Lung (tissue), 12 donors: ENCODE results near the gene GNG7. TPM values are rescaled to one million over a fixed set of nuclear protein-coding genes. Genes with fewer than 3 reads are reported as not detected.

Experiments used
- ATAC-seq: fragments of 200-7000 bp; cut with Tn5 transposase; one replicate; pipeline ENCODE4 v1.9.1; 2020; ENCODE audit warnings: moderate number of reproducible peaks; ENCODE audit not compliant: insufficient read depth, low FRiP score
- DNase-seq, 3 donors: peaks; one replicate each; pipeline ENCODE4 v3.0.0-alpha.2; 2013 to 2017
- H3K27ac ChIP-seq, 2 donors: one replicate each; pipeline ENCODE4 v1.5.1; 2013; ENCODE audit warnings: mild to moderate bottlenecking in 2 of 2, moderate library complexity in 2 of 2, control low read depth in 1 of 2, inconsistent platforms in 1 of 2, low read depth in 1 of 2, low read length in 1 of 2
- H3K27me3 ChIP-seq, 3 donors: one replicate each; pipeline ENCODE4 v1.5.1; 2013; ENCODE audit warnings: low read length in 2 of 3; ENCODE audit not compliant: control insufficient read depth in 3 of 3, insufficient read depth in 3 of 3
- H3K36me3 ChIP-seq, 4 donors: one replicate each; pipeline ENCODE4 v1.5.1; 2013; ENCODE audit warnings: low read length in 4 of 4, mild to moderate bottlenecking in 1 of 4, moderate library complexity in 1 of 4; ENCODE audit not compliant: control insufficient read depth in 4 of 4, insufficient read depth in 4 of 4
- H3K4me1 ChIP-seq, 5 donors: one replicate each; pipeline ENCODE4 v1.5.1; 2013; ENCODE audit warnings: low read length in 5 of 5, mild to moderate bottlenecking in 2 of 5, moderate library complexity in 1 of 5; ENCODE audit not compliant: control insufficient read depth in 5 of 5, insufficient read depth in 5 of 5
- H3K4me3 ChIP-seq: one replicate; pipeline ENCODE4 v1.5.1; 2013; ENCODE audit warnings: mild to moderate bottlenecking, control low read depth, moderate library complexity
- H3K9ac ChIP-seq, 2 donors: one replicate each; pipeline ENCODE4 v1.5.1; 2013; ENCODE audit warnings: low read length in 2 of 2, control low read depth in 1 of 2; ENCODE audit not compliant: insufficient read depth in 1 of 2
- H3K9me3 ChIP-seq, 4 donors: one replicate each; pipeline ENCODE4 v1.5.1; 2013; ENCODE audit warnings: low read length in 3 of 4, mild to moderate bottlenecking in 1 of 4, moderate library complexity in 1 of 4; ENCODE audit not compliant: control insufficient read depth in 4 of 4, insufficient read depth in 3 of 4
- WGBS, 2 donors: extraction: QIAGEN DNeasy Blood & Tissue Kit; methylation state at CpG; one replicate each; pipeline ENCODE4 v1.1.7; 2013; 5-methylcytosine and 5-hydroxymethylcytosine counted together
- polyA plus RNA-seq, 2 donors: library from polyadenylated mRNA; stranded (reverse); fragments of 200-250 nt; gene quantifications; one replicate each; pipeline ENCODE4 v1.2.1, GENCODE V29; 2013
- total RNA-seq, 2 donors: library from RNA; depleted of rRNA in 1 of 2; stranded (reverse); fragments of >200 nt in 1 of 2; gene quantifications; one replicate each; pipeline ENCODE4 v1.2.1, GENCODE V29; 2014 to 2021
- TF ChIP-seq, protein P1 (sequence below): IDR thresholded peaks from 2 replicates; pipeline ENCODE4 v1.5.1; 2012; ENCODE audit warnings: mild to moderate bottlenecking; ENCODE audit errors: control extremely low read depth, extremely low read depth
- donor health status: control.
- donor health status: control.
- donor health status: Bipolar disorder and iron deficiency.
- donor health status: healthy.
- donor health status: DM: yes; HTN: yes; CAD: no.

Gene GNG7
- total and polyA plus RNA-seq, 4 donors: 1.6 to 4.5 (median 2.8) TPM

DNA sequence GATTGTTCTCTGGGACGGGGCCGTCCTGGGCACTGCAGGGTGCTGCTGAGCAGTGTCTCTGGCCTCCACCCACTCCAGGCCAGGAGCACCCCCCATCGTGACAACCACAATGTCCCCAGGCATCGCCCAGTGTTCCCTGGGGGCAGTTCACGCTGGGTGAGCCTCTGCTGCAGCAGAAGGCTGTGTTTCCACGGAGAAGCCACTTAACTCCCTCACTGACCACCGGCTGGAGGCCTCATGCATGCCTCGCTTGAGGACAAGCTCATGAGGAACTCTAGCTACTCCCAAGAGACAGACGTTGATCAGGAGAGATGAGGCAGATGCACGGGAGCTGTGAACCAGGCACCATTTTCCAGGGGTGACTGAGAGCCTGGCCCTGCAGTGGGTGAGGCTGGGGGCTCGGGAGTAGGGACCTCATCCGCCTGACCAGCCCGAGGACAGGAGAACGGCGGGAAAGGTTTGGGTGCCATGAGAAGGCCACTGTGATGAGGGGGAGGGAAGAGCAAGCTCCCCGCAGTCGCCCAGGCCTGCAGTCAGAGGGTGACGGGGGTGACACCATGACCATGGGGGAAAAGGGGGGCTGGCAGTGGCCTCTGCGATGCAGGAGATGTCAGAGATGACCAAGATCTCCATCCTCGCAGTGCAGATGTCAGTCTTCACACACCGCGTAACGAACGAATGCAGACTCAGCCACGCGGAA, 32.2 kb upstream of the GNG7 start:
- H3K4me1 ChIP-seq: peaks cover 0 to 6% (median 3%) of the 10 kb centered on the region in 5 donors
- H3K4me3 ChIP-seq: no peak overlapping the region
- 91 to 92% methylated on average over 26 of the region's 26 CpGs for WGBS, 2 donors
- ATAC-seq: no peak
- no peak overlapping the region for H3K9ac ChIP-seq
- TF ChIP-seq, protein P1, sequence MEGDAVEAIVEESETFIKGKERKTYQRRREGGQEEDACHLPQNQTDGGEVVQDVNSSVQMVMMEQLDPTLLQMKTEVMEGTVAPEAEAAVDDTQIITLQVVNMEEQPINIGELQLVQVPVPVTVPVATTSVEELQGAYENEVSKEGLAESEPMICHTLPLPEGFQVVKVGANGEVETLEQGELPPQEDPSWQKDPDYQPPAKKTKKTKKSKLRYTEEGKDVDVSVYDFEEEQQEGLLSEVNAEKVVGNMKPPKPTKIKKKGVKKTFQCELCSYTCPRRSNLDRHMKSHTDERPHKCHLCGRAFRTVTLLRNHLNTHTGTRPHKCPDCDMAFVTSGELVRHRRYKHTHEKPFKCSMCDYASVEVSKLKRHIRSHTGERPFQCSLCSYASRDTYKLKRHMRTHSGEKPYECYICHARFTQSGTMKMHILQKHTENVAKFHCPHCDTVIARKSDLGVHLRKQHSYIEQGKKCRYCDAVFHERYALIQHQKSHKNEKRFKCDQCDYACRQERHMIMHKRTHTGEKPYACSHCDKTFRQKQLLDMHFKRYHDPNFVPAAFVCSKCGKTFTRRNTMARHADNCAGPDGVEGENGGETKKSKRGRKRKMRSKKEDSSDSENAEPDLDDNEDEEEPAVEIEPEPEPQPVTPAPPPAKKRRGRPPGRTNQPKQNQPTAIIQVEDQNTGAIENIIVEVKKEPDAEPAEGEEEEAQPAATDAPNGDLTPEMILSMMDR: no peak
- no peaks in the 10 kb centered on the region for H3K27me3 ChIP-seq
- peaks cover 0 to 4% (median 1%) of the 10 kb centered on the region in 4 donors for H3K9me3 ChIP-seq
- no peak for DNase-seq
- no peak overlapping the region for H3K27ac ChIP-seq
- H3K36me3 ChIP-seq: peaks cover 0 to 35% (median 15%) of the 10 kb centered on the region in 4 donors

DNA sequence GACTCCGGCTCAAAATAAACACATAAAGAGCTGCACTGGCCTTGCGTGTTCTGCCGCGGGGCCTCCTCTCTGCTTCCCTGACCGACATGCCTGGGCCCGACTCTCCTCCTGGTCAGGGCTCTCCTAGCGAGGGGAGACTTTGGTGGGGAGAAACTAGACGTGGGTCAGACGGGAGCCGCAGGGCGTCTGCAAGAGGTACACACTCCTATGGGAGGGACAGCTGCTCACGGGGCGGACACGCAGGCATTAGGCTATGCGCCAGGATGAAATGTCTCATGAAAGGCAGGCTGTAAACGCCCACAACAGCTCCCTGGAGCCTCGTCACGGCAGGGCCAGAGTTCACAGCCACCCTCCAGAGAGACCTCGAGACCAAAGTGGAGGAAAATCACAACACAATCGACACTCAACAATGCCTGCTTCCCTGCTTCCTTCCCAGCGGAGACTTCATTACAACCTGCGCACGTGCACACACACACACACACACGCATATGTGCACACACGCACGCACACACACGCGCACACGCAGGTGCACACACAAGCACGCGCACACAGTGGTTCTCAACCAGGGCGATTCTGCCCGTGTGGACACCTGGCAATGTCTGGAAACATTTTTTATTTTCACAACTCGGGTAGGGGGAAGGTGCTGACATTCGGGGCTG, 31.6 kb upstream of the GNG7 start:
- TF ChIP-seq, protein P1: no peak
- 88 to 92% methylated on average over 35 of the region's 35 CpGs for WGBS, 2 donors
- Histone ChIP-seq H3K9ac (no peak overlapping the region), H3K36me3 (peaks cover 0 to 35% (median 15%) of the 10 kb centered on the region in 4 donors), H3K4me3 (no peak overlapping the region), H3K4me1 (peaks cover 0 to 2% (median 1%) of the 10 kb centered on the region in 5 donors), H3K27ac (no peak overlapping the region), H3K9me3 (peaks cover 0 to 4% (median 1%) of the 10 kb centered on the region in 4 donors), H3K27me3 (no peaks in the 10 kb centered on the region)
- DNase-seq (no peak), ATAC-seq (no peak)

DNA sequence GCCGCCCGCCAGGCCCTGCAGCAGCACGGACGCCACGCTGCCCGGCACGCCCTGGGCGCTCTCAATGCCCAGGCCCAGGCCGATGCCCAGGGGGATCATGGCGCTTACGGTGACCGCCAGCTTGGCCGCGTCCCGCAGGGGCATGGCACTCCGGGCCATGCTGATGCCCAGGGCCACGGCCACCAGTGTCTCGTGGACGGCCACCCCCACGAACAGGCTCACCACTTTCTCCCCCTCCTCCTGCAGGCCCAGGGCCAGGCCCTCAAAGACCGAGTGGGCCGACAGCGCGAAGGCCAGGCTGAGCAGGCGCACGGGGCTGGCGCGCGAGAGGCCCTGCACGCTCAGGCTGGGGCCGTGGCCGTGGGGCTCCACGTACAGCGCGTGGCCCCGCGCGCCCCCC, 30.4 kb upstream of the GNG7 start:
- H3K9ac ChIP-seq: no peak overlapping the region
- H3K27me3 ChIP-seq: no peaks in the 10 kb centered on the region
- H3K4me3 ChIP-seq: no peak overlapping the region
- TF ChIP-seq, protein P1: no peak
- peaks cover 0 to 35% (median 15%) of the 10 kb centered on the region in 4 donors for H3K36me3 ChIP-seq
- H3K9me3 ChIP-seq: peaks cover 0 to 4% (median 1%) of the 10 kb centered on the region in 4 donors
- WGBS, 2 donors: 96 to 97% methylated on average over 35 to 38 of the region's 38 CpGs
- peaks cover 0 to 8% (median 0%) of the 10 kb centered on the region in 5 donors for H3K4me1 ChIP-seq
- no peak for ATAC-seq
- DNase-seq: no peak
- no peak overlapping the region for H3K27ac ChIP-seq
